Fibroblast of lung (primary cell): ENCODE measurements around the gene TSTD2. TPM values are rescaled to one million over a fixed set of nuclear protein-coding genes. Genes with fewer than 3 reads are reported as not detected.

ENCODE experiments used
- DNase-seq, 2 donors: peaks; one replicate each; pipeline versions ENCODE4 v3.0.0 to v3.0.0-alpha.2; 2010; ENCODE audit warnings: low read depth in 2 of 2
- H2AFZ ChIP-seq: 2 replicates; pipeline ENCODE4 v1.5.1; 2012; ENCODE audit warnings: low read length, control low read depth, inconsistent platforms
- H3K27ac ChIP-seq: 2 replicates; pipeline ENCODE4 v1.5.1; 2011; ENCODE audit warnings: low read length, control low read depth; ENCODE audit not compliant: insufficient read depth
- H3K27me3 ChIP-seq: 2 replicates; pipeline ENCODE4 v1.5.1; 2011; ENCODE audit warnings: mild to moderate bottlenecking, low read length; ENCODE audit not compliant: control insufficient read depth, insufficient read depth
- H3K36me3 ChIP-seq: 2 replicates; pipeline ENCODE4 v1.5.1; 2011; ENCODE audit warnings: low read length; ENCODE audit not compliant: control insufficient read depth, insufficient read depth
- H3K4me1 ChIP-seq: 2 replicates; pipeline ENCODE4 v1.5.1; 2011; ENCODE audit warnings: low read length; ENCODE audit not compliant: control insufficient read depth, insufficient read depth; ENCODE audit errors: extremely low read depth
- H3K4me2 ChIP-seq: 2 replicates; pipeline ENCODE4 v1.5.1; 2011; ENCODE audit warnings: low read length, control low read depth; ENCODE audit not compliant: insufficient read depth; ENCODE audit errors: extremely low read depth
- H3K4me3 ChIP-seq, 4 experiments: fragments of 200-600 bp in 1 of 4; sonication (generic) in 1 of 4; replicated peaks in 1 of 4; 2 replicates each; pipeline ENCODE4 v1.5.1; 2011 to 2016; ENCODE audit warnings: low read length in 4 of 4, low read depth in 3 of 4, mild to moderate bottlenecking in 3 of 4, control low read depth in 2 of 4, inconsistent platforms in 1 of 4, mixed read lengths in 1 of 4; ENCODE audit not compliant: insufficient read depth in 1 of 4; ENCODE audit errors: control extremely low read depth in 1 of 4
- H3K79me2 ChIP-seq: 2 replicates; pipeline ENCODE4 v1.5.1; 2012; ENCODE audit warnings: mild to moderate bottlenecking, low read length, inconsistent platforms; ENCODE audit not compliant: control insufficient read depth, insufficient read depth
- H3K9ac ChIP-seq: 2 replicates; pipeline ENCODE4 v1.5.1; 2011; ENCODE audit warnings: mild to moderate bottlenecking, low read length, control low read depth; ENCODE audit not compliant: insufficient read depth
- H3K9me3 ChIP-seq: 2 replicates; pipeline ENCODE4 v1.5.1; 2012; ENCODE audit warnings: low read depth, low read length; ENCODE audit not compliant: control insufficient read depth, insufficient read depth
- H4K20me1 ChIP-seq: 2 replicates; pipeline ENCODE4 v1.5.1; 2011; ENCODE audit warnings: low read length; ENCODE audit not compliant: control insufficient read depth, insufficient read depth; ENCODE audit errors: extremely low read depth
- CTCF ChIP-seq, 2 donors: IDR thresholded peaks in 1 of 2; conservative IDR thresholded peaks in 1 of 2; 1 replicate in 1 of 2; 2 replicates in 1 of 2; pipeline ENCODE4 v1.5.1; 2011 to 2012; ENCODE audit warnings: low read length in 2 of 2, control low read depth in 1 of 2, inconsistent platforms in 1 of 2, low read depth in 1 of 2, mild to moderate bottlenecking in 1 of 2
- EZH2 ChIP-seq: IDR thresholded peaks from 2 replicates; pipeline ENCODE4 v1.5.1; 2012; ENCODE audit warnings: low read length, control low read depth, mild to moderate bottlenecking; ENCODE audit errors: missing control alignments
- polyA plus RNA-seq, 2 donors: library from polyadenylated mRNA; depleted of rRNA in 1 of 2; stranded (reverse) in 1 of 2; unstranded in 1 of 2; fragments of >200 nt; gene quantifications; 2 replicates each; pipeline ENCODE4 v1.2.1, GENCODE V29; 2011 to 2012; ENCODE audit warnings: missing spikeins in 1 of 2
- total RNA-seq: library from RNA; depleted of rRNA; stranded (reverse); fragments of >200 nt; gene quantifications from 2 replicates; pipeline ENCODE4 v1.2.1, GENCODE V29; 2014

The TSTD2 gene
- total and polyA plus RNA-seq, 2 donors (not counting 1 experiment from before 2014, with no cell fraction given), result 15.9 to 20.1 TPM

DNA sequence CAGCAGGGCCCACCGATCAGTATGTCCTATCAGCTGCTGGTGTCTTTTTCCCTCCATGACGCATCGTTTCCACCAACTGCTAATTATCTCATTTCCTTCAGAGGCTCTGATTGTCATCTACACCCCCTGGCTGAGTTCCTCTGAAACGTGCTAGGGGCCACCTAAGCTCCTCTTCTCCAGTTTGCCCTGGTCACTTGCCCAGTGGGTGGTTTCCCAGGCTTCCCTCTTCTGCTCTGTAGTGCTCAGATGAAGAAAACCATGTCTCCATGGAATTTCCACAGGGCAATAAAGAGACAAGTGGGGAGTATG, 65.3 kb downstream of the TSTD2 start:
- H3K27ac ChIP-seq, result no peak overlapping the region
- no peaks in the 10 kb centered on the region for H3K79me2 ChIP-seq
- no peaks in the 10 kb centered on the region for H3K36me3 ChIP-seq
- H4K20me1 ChIP-seq, result no peaks in the 10 kb centered on the region
- H3K4me2 ChIP-seq, result no peak overlapping the region
- H2AFZ ChIP-seq, result no peak overlapping the region
- H3K4me3 ChIP-seq, result no peak overlapping the region
- H3K9me3 ChIP-seq, result no peaks in the 10 kb centered on the region
- TF ChIP-seq EZH2 (no peak), CTCF (conservative IDR thresholded peaks at IDR 0.05 in 1 of 2, IDR thresholded peaks at IDR 0.05 in 1 of 2; ENCODE audit: low read depth in 1 of 2, low read length in 2 of 2) (no peak)
- peaks cover 3% of the 10 kb centered on the region for H3K4me1 ChIP-seq
- no peaks in the 10 kb centered on the region for H3K27me3 ChIP-seq
- DNase-seq, result no peak
- no peak overlapping the region for H3K9ac ChIP-seq

DNA sequence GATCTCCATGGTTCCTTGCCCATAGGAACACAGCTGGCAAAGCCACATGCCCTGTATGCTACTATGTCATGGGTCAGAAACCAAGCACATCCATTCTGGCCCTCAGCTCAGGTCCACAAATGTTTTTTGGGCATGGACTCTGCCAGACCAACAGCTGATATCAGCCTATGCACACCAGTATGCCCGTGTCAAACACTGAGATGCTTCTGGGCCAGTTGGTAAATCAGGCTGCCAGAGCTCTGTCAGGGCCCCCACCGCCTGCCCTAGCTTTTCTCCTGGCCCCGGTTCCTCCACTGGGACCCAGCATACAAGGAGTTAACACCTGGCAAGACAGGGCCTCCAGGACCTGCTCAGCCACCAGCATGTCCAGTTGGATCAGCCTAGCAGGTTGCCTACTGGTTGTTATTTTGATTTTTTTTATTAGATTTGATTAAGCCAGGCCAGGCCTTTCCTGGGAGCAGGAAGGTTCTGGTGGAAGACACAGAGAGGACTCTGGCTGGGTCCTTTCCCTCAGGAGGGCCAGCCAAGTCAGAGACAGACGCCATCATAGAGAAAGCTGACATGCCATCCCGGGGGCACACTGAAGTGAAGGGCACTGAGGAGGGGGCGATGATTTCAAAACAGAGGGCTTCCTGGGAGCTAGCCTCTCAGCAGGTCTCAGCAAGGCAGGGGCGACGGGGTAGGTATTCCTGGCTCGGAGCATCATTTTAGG, 65.8 kb downstream of the TSTD2 start:
- Histone ChIP-seq H4K20me1 (no peaks in the 10 kb centered on the region), H3K27me3 (no peaks in the 10 kb centered on the region), H3K9me3 (no peaks in the 10 kb centered on the region), H3K36me3 (no peaks in the 10 kb centered on the region), H3K4me3 (no peak overlapping the region), H3K4me1 (peaks cover 3% of the 10 kb centered on the region), H3K27ac (no peak overlapping the region), H3K9ac (no peak overlapping the region), H2AFZ (no peak overlapping the region), H3K4me2 (no peak overlapping the region), H3K79me2 (no peaks in the 10 kb centered on the region)
- DNase-seq, result no peak
- TF ChIP-seq CTCF (conservative IDR thresholded peaks at IDR 0.05 in 1 of 2, IDR thresholded peaks at IDR 0.05 in 1 of 2; ENCODE audit: low read depth in 1 of 2, low read length in 2 of 2), result no peak
- TF ChIP-seq EZH2, result no peak

DNA sequence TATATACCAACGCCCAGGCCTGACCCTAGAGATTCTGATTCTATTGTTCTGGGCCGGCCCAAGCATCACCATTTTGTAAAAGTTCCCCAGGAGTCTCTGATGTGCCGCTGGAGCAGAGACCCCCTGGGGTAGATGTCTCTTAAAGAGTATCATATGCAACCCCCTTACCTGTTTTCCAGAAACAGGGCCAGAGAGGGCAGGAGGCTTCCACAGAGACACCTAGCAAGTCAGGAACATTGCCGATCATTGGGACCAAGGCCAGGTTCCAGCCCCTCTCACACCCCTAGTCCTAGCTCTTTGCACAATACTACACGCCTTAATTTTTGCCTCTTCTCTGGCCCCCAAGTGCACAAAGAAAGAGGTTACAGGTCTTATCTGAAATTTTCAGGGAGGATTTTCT, 67.9 kb downstream of the TSTD2 start:
- Histone ChIP-seq H3K27ac (no peak overlapping the region), H3K27me3 (no peaks in the 10 kb centered on the region), H3K9me3 (no peaks in the 10 kb centered on the region), H3K4me1 (peaks cover 3% of the 10 kb centered on the region), H3K9ac (no peak overlapping the region), H3K4me2 (no peak overlapping the region), H4K20me1 (no peaks in the 10 kb centered on the region), H2AFZ (no peak overlapping the region), H3K79me2 (no peaks in the 10 kb centered on the region), H3K4me3 (no peak overlapping the region), H3K36me3 (no peaks in the 10 kb centered on the region)
- TF ChIP-seq EZH2 (no peak), CTCF (conservative IDR thresholded peaks at IDR 0.05 in 1 of 2, IDR thresholded peaks at IDR 0.05 in 1 of 2; ENCODE audit: low read depth in 1 of 2, low read length in 2 of 2) (no peak)
- no peak for DNase-seq
